Measurements from ENCODE around the gene DAAM1.

DAAM1 gene

GRCh38 chr14:59313144-59313651 lies 124.7 kb downstream of the DAAM1 start:
- no peak for TF ChIP-seq CTCF (conservative IDR thresholded peaks at IDR 0.05)
- no peak overlapping the region for H3K27ac ChIP-seq

- TF ChIP-seq CTCF (conservative IDR thresholded peaks at IDR 0.05) = no peak
- no peak overlapping the region for H3K27ac ChIP-seq
These were observed 125.5 kb downstream of the DAAM1 start for GRCh38 chr14:59313658-59314608.

- TF ChIP-seq CTCF (conservative IDR thresholded peaks at IDR 0.05) = no peak
These were observed 126.6 kb downstream of the DAAM1 start for GRCh38 chr14:59314953-59315599.

GRCh38 chr14:59316151-59316830 lies 127.8 kb downstream of the DAAM1 start:
- H3K27ac ChIP-seq = no peak overlapping the region
- TF ChIP-seq CTCF (conservative IDR thresholded peaks at IDR 0.05) = no peak

More at GRCh38 chr14:59314953-59315599, 126.6 kb downstream of the DAAM1 start:
- H3K27ac ChIP-seq = no peak overlapping the region

- no peak for TF ChIP-seq CTCF (conservative IDR thresholded peaks at IDR 0.05)
- H3K27ac ChIP-seq = no peak overlapping the region
These were observed 128.9 kb downstream of the DAAM1 start for GRCh38 chr14:59317346-59317745.

- H3K27ac ChIP-seq = no peak overlapping the region
- no peak for TF ChIP-seq CTCF (conservative IDR thresholded peaks at IDR 0.05)
These were observed 129.5 kb downstream of the DAAM1 start for GRCh38 chr14:59317798-59318505.

Measured in VCaP (cell line).